Measurements from ENCODE around the gene FCRLB.
A peak's percentile ranks its signal among the peaks of the same experiment; 100 is the strongest.
"Not testable (repeated sequence)": the region's sequence is repeated elsewhere in the genome, so short reads cannot be mapped to it uniquely, and the experiment has no call there.

The FCRLB gene

DNA sequence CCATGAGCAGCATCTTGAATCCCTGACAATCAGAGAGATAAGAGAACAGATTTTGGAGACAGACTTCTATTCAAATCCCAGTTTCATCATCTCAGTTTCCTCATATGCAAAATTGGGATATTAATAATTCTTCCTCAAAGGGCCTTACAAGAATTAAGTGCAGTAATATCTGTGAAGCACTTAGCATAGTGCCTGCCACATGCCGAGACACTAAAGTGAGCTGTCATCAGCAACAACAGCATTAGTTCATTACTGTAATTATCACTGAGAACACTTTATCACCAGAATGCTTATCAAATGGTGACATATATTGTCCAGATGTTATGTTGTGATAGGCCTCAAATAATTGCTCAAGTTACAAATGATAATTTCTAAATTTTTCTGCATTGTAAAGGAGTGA, 922 bp upstream of the FCRLB start:
- no peak for DNase-seq (ENCODE audit: low read depth)

DNA sequence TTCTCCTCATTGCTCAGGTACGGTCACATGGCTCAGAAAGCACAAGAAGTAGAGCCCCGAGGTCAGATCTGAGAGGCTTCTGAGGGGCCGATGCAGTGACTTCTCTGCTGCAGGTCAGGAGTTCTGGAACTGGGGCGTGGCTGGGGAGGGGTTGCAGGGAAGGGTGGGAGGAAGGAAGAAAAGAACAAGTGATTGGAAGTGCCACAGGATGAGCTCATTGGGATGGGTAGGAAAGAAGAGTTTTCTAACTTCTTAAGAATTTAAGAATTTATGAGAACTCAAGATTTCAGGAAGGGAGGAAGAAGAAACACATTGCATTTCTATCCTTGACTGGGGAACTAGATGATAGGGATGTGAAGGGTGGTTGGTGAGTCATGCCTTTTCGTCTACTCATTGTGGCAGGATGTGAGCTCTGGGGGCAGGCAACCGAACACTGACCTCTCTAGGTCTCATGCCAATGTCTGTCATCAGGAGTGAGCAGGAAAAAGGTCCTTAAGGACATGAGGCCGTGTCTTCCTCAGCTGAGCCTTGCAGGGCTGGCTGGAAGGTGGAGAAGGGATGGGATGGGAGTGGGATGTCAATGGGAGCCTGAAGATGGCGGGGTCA, 497 bp downstream of the FCRLB start:
- no peak for DNase-seq (ENCODE audit: low read depth)

DNA sequence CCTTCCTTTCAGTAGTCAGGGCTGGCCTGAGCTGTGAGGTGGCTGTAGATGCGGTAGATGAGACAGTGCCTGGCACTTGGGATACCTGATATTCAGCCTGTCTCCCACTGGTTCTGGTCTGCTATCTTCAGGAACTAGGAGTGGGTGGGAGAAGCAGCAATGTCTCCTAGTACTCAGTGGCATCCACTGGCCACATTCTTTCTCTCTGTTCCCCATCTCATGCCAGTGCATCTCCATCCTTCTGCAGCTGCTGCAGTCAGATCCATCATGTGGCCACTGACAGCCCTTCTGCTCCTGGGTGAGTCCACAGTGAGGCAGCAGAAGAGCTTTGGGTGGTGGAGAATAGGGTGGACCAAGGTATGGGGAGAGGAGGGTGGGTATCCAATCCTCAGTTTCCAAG, 1.1 kb downstream of the FCRLB start:
- no peak for DNase-seq (ENCODE audit: low read depth)

- no peak for DNase-seq (ENCODE audit: low read depth)
Observed at GRCh38 chr1:161723459-161724141, 2.3 kb downstream of the FCRLB start.

DNA sequence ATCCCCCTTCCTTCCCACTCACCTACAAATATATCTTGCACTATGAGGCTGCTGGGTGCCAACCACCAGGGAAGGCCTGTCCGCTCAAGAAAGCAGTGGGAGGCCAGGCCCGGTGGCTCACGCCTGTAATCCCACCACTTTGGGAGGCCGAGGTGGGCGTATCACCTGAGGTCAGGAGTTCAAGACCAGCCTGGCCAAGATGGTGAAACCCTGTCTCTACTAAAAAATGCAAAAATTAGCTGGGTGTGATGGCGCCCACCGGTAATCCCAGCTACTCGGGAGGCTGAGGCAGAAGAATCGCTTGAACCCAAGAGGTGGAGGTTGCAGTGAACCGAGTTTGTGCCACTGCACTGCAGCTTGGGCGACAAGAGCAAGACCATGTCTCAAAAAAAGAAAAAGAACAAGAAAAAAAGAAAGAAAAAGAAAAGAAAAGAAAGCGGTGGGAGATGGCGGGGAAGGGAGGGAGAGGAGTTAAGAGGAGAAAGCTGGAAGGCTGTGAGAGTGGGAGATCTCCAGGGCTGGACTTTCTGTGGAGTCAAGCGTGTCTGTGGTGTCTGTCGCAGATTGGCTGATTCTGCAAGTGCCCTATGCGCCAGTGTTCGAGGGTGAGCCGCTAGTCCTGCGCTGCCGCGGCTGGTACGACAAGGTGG, 4.0 kb downstream of the FCRLB start:
- DNase-seq (ENCODE audit: low read depth): not testable (repeated sequence)

DNA sequence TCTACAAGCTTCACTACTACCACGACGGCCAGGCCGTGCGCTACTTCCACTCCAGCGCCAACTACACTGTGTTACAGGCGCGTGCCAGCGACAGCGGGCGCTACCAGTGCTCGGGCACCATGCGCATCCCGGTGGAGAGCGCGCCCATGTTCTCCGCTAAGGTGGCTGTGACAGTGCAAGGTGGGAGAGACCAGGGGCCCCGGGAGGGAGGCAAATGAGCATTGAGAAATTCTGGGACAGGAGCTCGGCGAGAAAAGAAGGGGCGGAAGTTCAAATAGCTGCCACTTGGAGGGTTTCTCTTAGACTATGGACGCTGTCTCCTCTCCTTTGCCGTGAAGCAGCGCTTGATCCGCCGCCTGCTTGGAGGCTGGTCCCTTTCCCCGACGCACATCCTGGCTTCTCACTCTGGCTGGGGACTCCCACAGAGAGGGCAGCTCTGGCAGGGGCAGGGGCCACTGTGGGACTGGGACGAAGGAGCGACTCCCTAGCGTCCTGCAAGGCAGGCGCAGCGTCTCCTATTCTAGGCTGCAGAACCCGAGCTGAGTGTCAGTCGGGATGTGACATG, 4.6 kb downstream of the FCRLB start:
- no peak for DNase-seq (ENCODE audit: low read depth)

- DNase-seq (ENCODE audit: low read depth): peak; percentile 54
Observed at GRCh38 chr1:161726473-161727255, 5.3 kb downstream of the FCRLB start.

- no peak for DNase-seq (ENCODE audit: low read depth)
Observed at GRCh38 chr1:161727256-161727924, 6.0 kb downstream of the FCRLB start.

DNA sequence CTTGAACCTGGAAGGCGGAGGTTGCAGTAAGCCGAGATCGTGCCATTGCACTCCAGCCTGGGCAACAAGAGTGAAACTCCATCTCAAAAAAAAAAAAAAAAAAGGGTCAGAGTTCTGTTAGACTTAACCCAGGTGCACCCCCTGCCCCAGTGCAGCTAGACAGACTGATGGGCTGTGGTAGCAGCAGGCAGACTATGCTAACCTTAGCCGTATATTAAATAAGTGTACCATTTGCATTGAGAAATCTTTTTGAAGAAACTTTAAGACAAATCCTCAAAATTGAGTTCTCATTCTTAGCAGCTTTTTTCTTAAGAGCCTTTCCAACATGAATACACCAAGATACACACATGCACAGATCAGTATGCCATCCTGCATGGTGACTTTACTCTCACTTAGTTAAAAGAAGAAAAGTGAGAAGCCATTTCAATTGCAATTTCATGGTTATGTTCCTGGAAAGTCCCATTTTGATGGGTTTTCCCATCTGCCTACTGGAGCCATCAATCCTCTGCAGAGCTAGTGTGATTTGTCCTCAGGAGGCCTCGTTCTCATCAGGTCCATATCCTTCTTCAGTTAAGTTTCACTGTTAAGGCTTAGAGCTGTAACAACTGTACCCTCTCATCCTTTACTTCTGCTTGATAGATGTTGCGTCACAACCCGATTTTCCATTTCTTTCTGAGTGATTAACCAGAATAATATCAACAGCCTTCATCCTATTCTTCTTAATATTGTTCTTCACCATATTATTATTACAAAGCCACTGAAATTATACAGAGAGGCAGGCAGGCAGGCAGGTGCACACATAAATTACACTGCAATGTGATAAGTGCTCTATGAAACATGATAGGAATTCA, 7.3 kb downstream of the FCRLB start:
- no peak for DNase-seq (ENCODE audit: low read depth)

DNA sequence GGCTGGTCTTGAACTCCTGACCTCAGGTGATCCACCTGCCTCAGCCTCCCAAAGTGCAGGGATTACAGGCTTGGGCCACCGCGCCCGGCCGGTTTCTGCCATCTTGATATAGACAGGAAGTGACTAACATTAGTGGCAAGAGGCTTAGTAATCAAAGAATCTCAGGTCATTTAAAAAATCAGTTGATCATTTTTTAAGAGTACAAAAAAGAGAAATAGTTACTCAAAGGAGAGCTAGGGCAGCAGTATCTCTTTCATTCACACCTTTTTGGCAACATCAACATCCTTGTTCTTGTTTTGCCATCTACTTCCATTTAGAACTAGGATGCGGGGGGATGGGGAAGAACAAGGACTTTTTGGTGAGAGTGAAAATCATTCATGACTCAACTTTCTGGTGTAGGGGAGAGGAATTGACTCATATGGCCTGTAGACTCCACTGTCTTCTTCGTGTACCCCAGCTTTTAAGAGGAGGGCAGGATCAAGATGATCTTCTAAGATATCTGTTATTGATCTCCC, 8.8 kb downstream of the FCRLB start:
- DNase-seq (ENCODE audit: low read depth): no peak

DNA sequence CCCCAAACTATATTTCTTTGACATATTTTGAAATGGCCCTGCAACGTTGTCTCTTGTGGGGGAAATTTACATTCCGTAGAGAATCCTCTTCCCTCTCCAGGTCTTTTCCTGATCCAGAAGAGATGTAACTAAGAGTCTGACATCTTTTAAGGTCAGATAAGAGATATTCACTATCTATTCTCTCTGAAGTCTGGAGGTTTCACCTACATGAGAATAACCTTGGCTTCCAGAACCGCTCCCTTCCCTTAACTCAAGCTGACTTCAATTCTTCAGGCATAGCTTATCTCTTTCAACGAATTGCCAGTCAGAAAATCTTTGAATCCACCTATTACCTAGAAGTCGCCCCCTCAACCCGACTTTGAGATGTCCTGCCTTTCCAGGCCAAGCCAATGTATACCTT, 9.9 kb downstream of the FCRLB start:
- DNase-seq (ENCODE audit: low read depth): no peak

- DNase-seq (ENCODE audit: low read depth): no peak
Observed at GRCh38 chr1:161731981-161732718, 10.8 kb downstream of the FCRLB start.

DNA sequence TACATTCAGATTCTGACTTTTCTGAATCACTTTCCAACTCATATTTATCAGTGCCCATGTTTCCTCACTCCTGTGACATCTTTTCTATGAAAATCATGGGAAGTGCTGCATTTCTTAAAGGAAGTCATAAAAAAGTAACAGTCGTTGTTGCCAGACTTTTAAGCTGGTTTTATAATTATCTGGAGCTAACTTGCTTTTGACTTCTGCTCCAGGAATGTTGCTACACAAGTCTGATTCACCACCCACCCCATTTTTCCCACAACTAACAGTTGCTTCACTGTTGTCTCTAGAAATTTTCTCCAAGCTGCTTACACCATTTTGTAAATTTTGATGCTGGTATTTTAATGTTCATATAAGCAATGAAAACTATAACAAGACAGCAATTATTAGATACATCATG, 12.2 kb downstream of the FCRLB start:
- no peak for DNase-seq (ENCODE audit: low read depth)

DNA sequence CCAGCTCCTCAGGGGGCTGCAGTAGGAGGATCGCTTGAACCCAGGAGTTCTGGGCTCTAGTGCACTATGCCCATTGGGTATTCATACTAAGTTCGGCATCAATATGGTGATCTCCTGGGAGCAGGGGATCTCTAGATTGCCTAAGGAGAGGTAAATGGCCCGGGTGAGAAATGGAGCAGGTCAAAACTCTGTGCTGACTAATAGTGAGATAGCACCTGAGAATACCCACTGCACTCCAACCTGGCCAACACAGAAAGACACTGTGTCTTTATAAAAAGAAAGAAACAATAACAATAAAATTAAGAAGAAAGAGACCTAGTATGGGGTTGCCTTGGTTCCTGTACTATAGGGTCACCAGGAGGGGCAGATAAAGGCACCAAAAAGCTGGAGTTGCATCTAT, 14.5 kb downstream of the FCRLB start:
- no peak for DNase-seq (ENCODE audit: low read depth)

DNA sequence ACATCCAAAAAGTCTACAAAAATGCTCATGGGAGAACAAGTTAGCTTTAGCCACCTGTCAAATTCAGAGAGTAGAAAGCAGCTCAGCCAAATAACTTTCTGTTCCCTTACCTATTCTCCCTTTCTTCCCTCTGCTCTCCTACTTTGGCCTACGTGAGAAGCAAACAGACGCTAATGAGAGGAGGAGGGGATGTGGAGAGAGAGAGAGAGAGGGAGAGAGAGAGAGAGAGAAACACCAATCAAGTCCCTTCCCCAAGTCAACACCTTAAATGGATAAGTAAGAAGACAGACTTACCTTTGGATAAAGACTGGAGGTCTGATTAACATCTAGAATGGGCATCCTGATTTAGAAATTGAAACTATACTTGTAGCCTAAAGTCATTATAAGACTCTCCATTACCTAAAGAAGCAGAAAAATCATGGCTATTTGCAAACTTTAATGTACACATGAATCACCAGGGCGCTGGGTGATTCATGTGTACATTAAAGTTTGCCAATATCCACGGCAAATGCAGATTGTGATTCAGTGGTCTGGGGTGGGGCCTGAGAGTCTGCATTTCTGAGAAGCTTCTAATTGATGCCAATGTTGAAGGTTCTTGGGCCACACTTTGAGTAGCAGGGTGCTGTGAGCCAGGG, 15.1 kb downstream of the FCRLB start:
- DNase-seq (ENCODE audit: low read depth): no peak

GRCh38 chr1:161737625-161738024, 16.3 kb downstream of the FCRLB start:
- DNase-seq (ENCODE audit: low read depth): no peak

DNA sequence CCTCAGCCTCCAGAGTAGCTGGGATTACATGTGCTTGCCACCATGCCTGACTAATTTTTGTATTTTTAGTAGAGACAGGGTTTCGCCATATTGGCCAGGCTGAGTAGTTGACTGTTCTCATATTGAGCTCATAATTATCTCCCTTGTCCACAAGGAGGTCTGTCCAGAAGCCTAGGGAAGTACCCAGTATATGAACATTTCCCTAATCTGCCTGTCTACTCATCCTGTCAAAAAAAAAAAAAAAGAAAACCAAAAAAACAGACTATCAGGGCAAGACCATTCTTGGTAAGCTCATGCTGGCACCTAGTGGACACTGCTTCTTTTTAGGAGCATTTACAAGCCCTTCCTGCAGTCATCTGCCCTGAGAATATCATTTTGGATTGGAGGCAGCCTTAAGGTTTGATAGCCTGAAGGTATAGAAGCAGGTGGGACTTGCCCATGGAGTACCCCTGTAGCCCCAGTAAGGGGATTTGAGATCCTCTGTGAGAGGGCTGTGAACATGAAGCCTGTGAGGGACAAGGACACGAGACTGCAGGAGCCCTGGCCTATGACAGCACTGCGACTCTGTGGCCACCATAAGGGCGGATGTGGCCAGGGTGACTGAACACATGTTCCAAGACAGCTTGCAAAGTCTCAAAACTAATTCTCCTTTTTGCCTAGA, 17.4 kb downstream of the FCRLB start:
- DNase-seq (ENCODE audit: low read depth): peak; percentile 47

- no peak for DNase-seq (ENCODE audit: low read depth)
Observed at GRCh38 chr1:161739865-161740566, 18.7 kb downstream of the FCRLB start.
